Retinal pigment epithelial cell (primary cell): ENCODE measurements around the gene ZNF862.
A peak's percentile ranks its signal among the peaks of the same experiment; 100 is the strongest.

Experiments
- DNase-seq: peaks from one replicate; pipeline ENCODE4 v3.0.0-alpha.2; 2010; ENCODE audit warnings: low read depth
- H3K4me3 ChIP-seq: 2 replicates; pipeline ENCODE4 v1.5.1; 2011; ENCODE audit warnings: mild to moderate bottlenecking, low read length, control low read depth, moderate library complexity
- TF ChIP-seq, protein P1 (sequence below): conservative IDR thresholded peaks from 2 replicates; pipeline ENCODE4 v1.5.1; 2011; ENCODE audit warnings: low read depth, low read length, control low read depth, inconsistent platforms

Gene ZNF862

DNA sequence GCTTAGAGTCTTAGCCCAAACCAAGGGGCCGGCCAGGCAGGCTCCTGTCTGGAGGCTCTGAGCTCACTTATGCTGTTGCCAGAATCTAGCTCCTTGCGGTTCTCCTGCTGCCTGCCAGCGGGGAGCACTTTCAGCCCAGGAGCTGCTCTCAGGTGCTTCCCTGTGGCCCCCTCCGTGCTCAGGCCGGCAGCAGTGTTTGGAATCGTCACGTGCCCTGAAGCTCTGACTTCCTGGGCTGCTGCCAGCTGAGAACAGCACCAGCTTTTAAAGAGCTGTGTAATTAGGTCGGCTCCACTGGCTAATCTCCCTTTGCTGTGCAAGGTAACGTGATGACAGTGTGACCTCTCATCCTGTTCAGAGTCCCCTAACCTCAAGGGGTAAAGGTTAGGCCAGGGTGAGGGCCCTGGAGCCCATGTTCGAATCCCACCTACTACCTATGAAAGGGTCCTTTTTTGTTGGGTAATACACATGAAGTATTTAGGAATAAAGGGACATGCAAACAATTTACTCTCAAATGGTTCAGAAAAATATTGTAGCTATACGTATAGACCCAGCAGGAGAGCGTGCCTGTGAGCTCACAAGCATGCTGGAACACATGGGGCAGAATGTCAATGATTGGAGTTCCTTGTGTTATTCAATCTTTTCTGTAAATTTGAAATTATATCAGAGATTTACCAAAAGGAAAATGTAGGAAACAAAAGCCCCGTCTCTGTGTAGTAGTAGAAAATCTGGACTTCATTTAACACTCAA lies 16.6 kb downstream of the ZNF862 start:
- TF ChIP-seq, protein P1, sequence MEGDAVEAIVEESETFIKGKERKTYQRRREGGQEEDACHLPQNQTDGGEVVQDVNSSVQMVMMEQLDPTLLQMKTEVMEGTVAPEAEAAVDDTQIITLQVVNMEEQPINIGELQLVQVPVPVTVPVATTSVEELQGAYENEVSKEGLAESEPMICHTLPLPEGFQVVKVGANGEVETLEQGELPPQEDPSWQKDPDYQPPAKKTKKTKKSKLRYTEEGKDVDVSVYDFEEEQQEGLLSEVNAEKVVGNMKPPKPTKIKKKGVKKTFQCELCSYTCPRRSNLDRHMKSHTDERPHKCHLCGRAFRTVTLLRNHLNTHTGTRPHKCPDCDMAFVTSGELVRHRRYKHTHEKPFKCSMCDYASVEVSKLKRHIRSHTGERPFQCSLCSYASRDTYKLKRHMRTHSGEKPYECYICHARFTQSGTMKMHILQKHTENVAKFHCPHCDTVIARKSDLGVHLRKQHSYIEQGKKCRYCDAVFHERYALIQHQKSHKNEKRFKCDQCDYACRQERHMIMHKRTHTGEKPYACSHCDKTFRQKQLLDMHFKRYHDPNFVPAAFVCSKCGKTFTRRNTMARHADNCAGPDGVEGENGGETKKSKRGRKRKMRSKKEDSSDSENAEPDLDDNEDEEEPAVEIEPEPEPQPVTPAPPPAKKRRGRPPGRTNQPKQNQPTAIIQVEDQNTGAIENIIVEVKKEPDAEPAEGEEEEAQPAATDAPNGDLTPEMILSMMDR, result no peak
- peak; percentile 67 for DNase-seq
- no peak overlapping the region for H3K4me3 ChIP-seq

DNA sequence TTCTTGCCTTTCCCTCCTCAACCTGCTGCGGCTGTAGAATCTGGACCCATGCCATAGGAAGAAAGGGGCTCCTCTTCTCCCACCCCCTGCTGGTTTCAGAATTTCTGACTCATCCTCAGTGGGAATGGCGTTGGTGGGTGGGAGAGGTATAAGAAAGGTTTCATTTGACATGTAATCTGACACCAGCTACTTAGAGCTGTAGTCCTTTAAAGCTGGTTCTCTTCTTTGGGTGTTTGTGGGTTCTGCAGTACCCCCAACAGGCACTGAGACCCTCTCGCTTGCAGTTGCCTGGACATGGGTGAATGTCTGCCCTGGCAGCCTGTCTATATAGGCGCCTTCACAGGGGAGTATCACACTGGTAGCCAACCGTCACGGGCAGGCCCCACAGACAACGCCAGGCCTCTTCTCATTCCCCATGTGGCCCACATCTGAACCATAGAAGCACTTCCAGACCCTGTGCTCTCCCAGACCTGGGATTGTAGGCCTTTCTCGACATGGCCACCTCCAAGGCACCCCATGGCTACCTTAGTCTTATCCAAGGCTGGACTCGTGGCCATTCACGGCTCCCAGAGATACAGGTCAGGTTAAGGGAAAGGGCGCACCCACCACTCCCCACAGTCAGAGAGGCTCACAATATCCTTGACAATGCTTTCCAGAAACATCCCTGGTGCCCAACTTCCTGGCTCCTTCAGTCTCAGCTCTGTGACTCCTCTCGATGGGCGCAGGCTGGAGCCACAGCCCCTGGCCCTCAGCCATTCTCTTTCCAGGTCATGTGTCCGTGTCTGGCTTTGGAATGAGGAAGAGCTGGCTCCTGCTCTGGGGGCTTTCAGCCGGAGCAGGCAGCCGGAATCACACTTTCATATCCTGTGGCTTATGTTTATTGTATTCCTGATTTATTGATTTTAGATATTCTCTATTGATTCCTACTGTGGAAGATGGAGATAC lies 17.5 kb downstream of the ZNF862 start:
- H3K4me3 ChIP-seq, result no peak overlapping the region
- DNase-seq, result no peak
- TF ChIP-seq, protein P1, result no peak

DNA sequence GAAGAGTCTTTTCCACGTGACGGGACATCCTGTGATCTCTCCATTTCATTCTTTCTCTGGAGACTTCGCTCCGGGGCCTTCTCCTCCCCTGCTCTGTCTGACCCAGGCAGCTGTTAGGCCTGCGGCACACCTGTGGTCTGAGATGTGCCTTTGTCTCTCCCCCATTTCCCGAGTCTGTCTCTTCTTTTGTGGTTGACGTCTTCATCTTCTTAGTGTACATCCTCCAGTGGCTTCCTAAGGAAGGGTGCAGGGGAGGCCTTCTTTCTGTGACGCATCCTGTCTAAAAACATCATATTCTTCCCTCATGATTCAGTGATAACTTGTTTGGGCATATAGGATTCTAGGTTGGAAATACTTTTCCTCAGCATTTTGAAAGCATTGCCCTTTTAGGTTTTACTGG lies 18.4 kb downstream of the ZNF862 start:
- TF ChIP-seq, protein P1, result no peak
- no peak overlapping the region for H3K4me3 ChIP-seq
- DNase-seq, result no peak

DNA sequence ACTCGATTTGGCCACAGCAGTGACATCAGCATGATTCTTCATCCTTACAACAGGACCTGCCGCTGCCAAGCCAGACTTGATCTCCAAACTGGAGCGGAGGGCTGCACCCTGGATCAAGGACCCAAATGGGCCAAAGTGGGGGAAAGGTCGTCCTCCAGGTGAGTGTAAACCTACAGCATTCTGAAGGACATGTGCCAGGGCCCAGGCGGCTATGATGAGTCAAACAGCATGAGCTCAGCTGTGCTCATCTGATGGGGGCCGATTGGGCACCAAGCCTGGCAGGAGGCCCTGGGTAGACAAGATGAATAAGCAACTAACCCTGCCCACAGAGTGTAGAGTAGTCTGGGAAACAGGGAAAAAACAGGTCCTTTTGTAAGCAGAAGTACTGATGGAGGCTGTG lies 21.2 kb downstream of the ZNF862 start:
- no peak for DNase-seq
- TF ChIP-seq, protein P1, result no peak
- no peak overlapping the region for H3K4me3 ChIP-seq

DNA sequence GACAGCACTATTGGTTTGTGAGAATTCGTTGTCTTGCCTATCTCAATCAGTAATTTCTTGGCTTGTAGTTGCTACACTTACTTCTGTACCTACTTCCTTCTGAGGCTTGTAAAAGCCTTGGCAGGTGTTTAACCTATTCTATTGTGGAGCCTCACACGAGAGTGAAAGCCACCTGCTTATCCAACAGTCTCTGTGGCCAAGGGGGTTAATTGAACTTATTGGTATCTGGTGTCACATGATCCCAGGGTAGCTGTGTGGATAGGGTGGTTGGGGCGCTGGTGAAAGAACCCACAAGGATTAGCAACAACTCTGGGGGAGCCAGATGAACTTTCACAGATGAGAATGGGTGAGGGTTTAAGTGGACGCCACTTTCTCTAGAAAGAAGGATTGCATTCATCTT lies 21.7 kb downstream of the ZNF862 start:
- H3K4me3 ChIP-seq, result no peak overlapping the region
- TF ChIP-seq, protein P1, result no peak

DNA sequence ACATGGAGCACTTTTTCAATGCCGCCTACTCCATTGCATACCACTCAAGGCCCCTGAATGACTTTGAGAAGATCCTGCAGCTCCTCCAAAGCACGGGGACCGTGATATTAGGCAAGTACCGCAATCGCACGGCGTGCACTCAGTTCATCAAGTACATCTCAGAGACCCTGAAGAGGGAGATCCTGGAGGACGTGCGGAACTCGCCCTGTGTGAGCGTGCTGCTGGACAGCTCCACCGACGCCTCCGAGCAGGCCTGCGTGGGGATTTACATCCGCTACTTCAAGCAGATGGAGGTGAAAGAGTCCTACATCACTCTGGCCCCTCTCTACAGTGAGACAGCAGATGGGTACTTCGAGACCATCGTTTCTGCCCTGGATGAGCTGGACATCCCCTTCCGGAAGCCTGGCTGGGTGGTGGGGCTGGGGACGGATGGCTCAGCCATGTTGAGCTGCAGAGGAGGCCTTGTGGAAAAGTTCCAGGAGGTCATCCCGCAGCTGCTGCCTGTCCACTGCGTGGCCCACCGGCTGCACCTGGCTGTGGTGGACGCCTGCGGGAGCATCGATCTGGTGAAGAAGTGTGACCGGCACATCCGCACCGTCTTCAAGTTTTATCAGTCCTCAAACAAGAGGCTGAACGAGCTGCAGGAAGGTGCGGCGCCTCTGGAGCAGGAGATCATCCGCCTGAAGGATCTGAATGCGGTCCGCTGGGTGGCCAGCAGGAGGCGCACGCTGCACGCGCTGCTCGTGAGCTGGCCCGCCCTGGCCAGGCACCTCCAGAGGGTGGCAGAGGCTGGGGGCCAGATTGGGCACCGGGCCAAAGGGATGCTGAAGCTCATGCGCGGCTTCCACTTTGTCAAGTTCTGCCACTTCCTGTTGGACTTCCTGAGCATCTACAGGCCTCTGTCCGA lies 22.9 kb downstream of the ZNF862 start:
- H3K4me3 ChIP-seq, result no peak overlapping the region
- no peak for DNase-seq
- TF ChIP-seq, protein P1, result peak; percentile 34

More for the DNA sequence above, 21.7 kb downstream of the ZNF862 start:
- DNase-seq, result no peak
